ENCODE measurements around the gene ADGRG2.
A peak's percentile ranks its signal among the peaks of the same experiment; 100 is the strongest.

ADGRG2 gene

GRCh38 chrX:18964026-18964425, 158.2 kb downstream of the ADGRG2 start:
- no peak overlapping the region for H4K91ac ChIP-seq (ENCODE audit: low read length)
- H3K9me3 ChIP-seq (ENCODE audit: control insufficient read depth, low read length): no peaks in the 10 kb centered on the region
- no peak for DNase-seq
- no peak overlapping the region for H4K8ac ChIP-seq (ENCODE audit: low read length)
- H3K4me3 ChIP-seq (ENCODE audit: insufficient read depth in 1 of 2, low read depth in 1 of 2, low read length in 2 of 2): no peak overlapping the region
- H2BK120ac ChIP-seq (ENCODE audit: low read depth, low read length): no peak overlapping the region
- no peak overlapping the region for H2AFZ ChIP-seq (ENCODE audit: low read depth, low read length)
- peaks cover 0 to 9% of the 10 kb centered on the region in 2 experiments for H3K27me3 ChIP-seq (ENCODE audit: control insufficient read depth in 1 of 2, insufficient read depth in 1 of 2, low read length in 2 of 2)
- H3K18ac ChIP-seq (ENCODE audit: low read depth in 1 of 2, low read length in 2 of 2): no peak overlapping the region
- no peak overlapping the region for H2BK12ac ChIP-seq (ENCODE audit: low read length in 2 of 2)
- H3K14ac ChIP-seq (ENCODE audit: low read length in 2 of 2): no peak overlapping the region
- H3K4ac ChIP-seq (ENCODE audit: low read depth in 1 of 2, low read length in 2 of 2): no peak overlapping the region
- peak overlapping the region; percentile 52 for H2BK15ac ChIP-seq (ENCODE audit: low read depth, poor library complexity, severe bottlenecking)
- H3K4me1 ChIP-seq (ENCODE audit: control insufficient read depth, insufficient read depth, low read depth, low read length): no peaks in the 10 kb centered on the region
- no peak overlapping the region for H3K23ac ChIP-seq (ENCODE audit: low read length in 2 of 2)
- no peak overlapping the region for H3K27ac ChIP-seq (ENCODE audit: low read length, poor library complexity, severe bottlenecking)
- H2BK5ac ChIP-seq (ENCODE audit: low read depth, low read length, poor library complexity, severe bottlenecking): no peak overlapping the region
- no peak overlapping the region for H3K4me2 ChIP-seq (ENCODE audit: low read length, poor library complexity, severe bottlenecking)
- 64% methylated on average over 3 of the region's 4 CpGs for WGBS
- no peaks in the 10 kb centered on the region for H3K36me3 ChIP-seq (ENCODE audit: control insufficient read depth in 1 of 2, insufficient read depth in 2 of 2, low read depth in 1 of 2, low read length in 2 of 2)
- H3K9ac ChIP-seq (ENCODE audit: low read length): no peak overlapping the region
- no peak overlapping the region for H2AK5ac ChIP-seq (ENCODE audit: low read length, severe bottlenecking)
- H3K79me1 ChIP-seq (replicated peaks; ENCODE audit: low read length, poor library complexity, severe bottlenecking): peaks cover 7% of the 10 kb centered on the region

GRCh38 chrX:18962329-18962728, 159.9 kb downstream of the ADGRG2 start:
- H3K79me1 ChIP-seq (replicated peaks; ENCODE audit: low read length, poor library complexity, severe bottlenecking): peaks cover 7% of the 10 kb centered on the region
- H3K14ac ChIP-seq (ENCODE audit: low read length in 2 of 2): no peak overlapping the region
- peaks cover 0 to 9% of the 10 kb centered on the region in 2 experiments for H3K27me3 ChIP-seq (ENCODE audit: control insufficient read depth in 1 of 2, insufficient read depth in 1 of 2, low read length in 2 of 2)
- H3K23ac ChIP-seq (ENCODE audit: low read length in 2 of 2): no peak overlapping the region
- H2BK15ac ChIP-seq (ENCODE audit: low read depth, poor library complexity, severe bottlenecking): no peak overlapping the region
- no peak overlapping the region for H2BK5ac ChIP-seq (ENCODE audit: low read depth, low read length, poor library complexity, severe bottlenecking)
- no peak overlapping the region for H3K4ac ChIP-seq (ENCODE audit: low read depth in 1 of 2, low read length in 2 of 2)
- H4K91ac ChIP-seq (ENCODE audit: low read length): no peak overlapping the region
- no peak overlapping the region for H3K9ac ChIP-seq (ENCODE audit: low read length)
- H4K8ac ChIP-seq (ENCODE audit: low read length): no peak overlapping the region
- H3K36me3 ChIP-seq (ENCODE audit: control insufficient read depth in 1 of 2, insufficient read depth in 2 of 2, low read depth in 1 of 2, low read length in 2 of 2): no peaks in the 10 kb centered on the region
- H3K27ac ChIP-seq (ENCODE audit: low read length, poor library complexity, severe bottlenecking): no peak overlapping the region
- H3K4me2 ChIP-seq (ENCODE audit: low read length, poor library complexity, severe bottlenecking): no peak overlapping the region
- peak overlapping the region in 1 of 2 experiments; percentile 18 for H2BK12ac ChIP-seq (ENCODE audit: low read length in 2 of 2)
- H3K4me1 ChIP-seq (ENCODE audit: control insufficient read depth, insufficient read depth, low read depth, low read length): no peaks in the 10 kb centered on the region
- no peaks in the 10 kb centered on the region for H3K9me3 ChIP-seq (ENCODE audit: control insufficient read depth, low read length)
- DNase-seq: no peak
- no peak overlapping the region for H2AFZ ChIP-seq (ENCODE audit: low read depth, low read length)
- H2BK120ac ChIP-seq (ENCODE audit: low read depth, low read length): no peak overlapping the region
- H2AK5ac ChIP-seq (ENCODE audit: low read length, severe bottlenecking): no peak overlapping the region
- H3K18ac ChIP-seq (ENCODE audit: low read depth in 1 of 2, low read length in 2 of 2): no peak overlapping the region
- H3K4me3 ChIP-seq (ENCODE audit: insufficient read depth in 1 of 2, low read depth in 1 of 2, low read length in 2 of 2): no peak overlapping the region

DNA sequence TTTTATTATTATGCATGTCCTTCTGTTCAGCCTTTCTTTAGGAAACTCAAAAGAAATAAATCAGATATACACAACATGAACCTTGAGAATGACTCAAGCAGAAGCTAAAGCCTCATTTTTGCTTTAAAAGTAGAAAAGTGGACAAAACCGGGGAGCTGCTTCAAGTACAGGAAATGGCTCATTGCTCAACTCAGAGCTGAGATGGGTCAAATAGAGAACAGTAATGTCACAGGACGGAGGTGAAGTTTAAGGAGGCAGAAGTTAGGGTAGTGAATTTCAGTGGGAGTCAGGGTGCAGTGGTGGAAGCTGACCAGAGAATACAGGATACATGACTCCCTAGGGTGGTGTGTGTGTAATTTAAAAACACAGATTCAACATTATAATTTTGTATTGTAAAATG, 160.6 kb downstream of the ADGRG2 start:
- no peak overlapping the region for H3K14ac ChIP-seq (ENCODE audit: low read length in 2 of 2)
- no peak overlapping the region for H4K8ac ChIP-seq (ENCODE audit: low read length)
- no peak overlapping the region for H3K4me2 ChIP-seq (ENCODE audit: low read length, poor library complexity, severe bottlenecking)
- peak; percentile 52 for DNase-seq
- H3K18ac ChIP-seq (ENCODE audit: low read depth in 1 of 2, low read length in 2 of 2): no peak overlapping the region
- no peak overlapping the region for H3K23ac ChIP-seq (ENCODE audit: low read length in 2 of 2)
- WGBS: 0% methylated on average over 2 of the region's 2 CpGs
- no peak overlapping the region for H3K9ac ChIP-seq (ENCODE audit: low read length)
- H2AFZ ChIP-seq (ENCODE audit: low read depth, low read length): no peak overlapping the region
- H2BK12ac ChIP-seq (ENCODE audit: low read length in 2 of 2): no peak overlapping the region
- H2AK5ac ChIP-seq (ENCODE audit: low read length, severe bottlenecking): no peak overlapping the region
- no peaks in the 10 kb centered on the region for H3K9me3 ChIP-seq (ENCODE audit: control insufficient read depth, low read length)
- no peak overlapping the region for H2BK120ac ChIP-seq (ENCODE audit: low read depth, low read length)
- H4K91ac ChIP-seq (ENCODE audit: low read length): no peak overlapping the region
- H3K27me3 ChIP-seq (ENCODE audit: control insufficient read depth in 1 of 2, insufficient read depth in 1 of 2, low read length in 2 of 2): peaks cover 0 to 9% of the 10 kb centered on the region in 2 experiments
- no peak overlapping the region for H2BK15ac ChIP-seq (ENCODE audit: low read depth, poor library complexity, severe bottlenecking)
- H3K27ac ChIP-seq (ENCODE audit: low read length, poor library complexity, severe bottlenecking): no peak overlapping the region
- no peak overlapping the region for H3K4me3 ChIP-seq (ENCODE audit: insufficient read depth in 1 of 2, low read depth in 1 of 2, low read length in 2 of 2)
- H3K79me1 ChIP-seq (replicated peaks; ENCODE audit: low read length, poor library complexity, severe bottlenecking): peaks cover 6% of the 10 kb centered on the region
- H3K4ac ChIP-seq (ENCODE audit: low read depth in 1 of 2, low read length in 2 of 2): no peak overlapping the region
- H3K36me3 ChIP-seq (ENCODE audit: control insufficient read depth in 1 of 2, insufficient read depth in 2 of 2, low read depth in 1 of 2, low read length in 2 of 2): no peaks in the 10 kb centered on the region
- no peak overlapping the region for H2BK5ac ChIP-seq (ENCODE audit: low read depth, low read length, poor library complexity, severe bottlenecking)
- H3K4me1 ChIP-seq (ENCODE audit: control insufficient read depth, insufficient read depth, low read depth, low read length): no peaks in the 10 kb centered on the region

DNA sequence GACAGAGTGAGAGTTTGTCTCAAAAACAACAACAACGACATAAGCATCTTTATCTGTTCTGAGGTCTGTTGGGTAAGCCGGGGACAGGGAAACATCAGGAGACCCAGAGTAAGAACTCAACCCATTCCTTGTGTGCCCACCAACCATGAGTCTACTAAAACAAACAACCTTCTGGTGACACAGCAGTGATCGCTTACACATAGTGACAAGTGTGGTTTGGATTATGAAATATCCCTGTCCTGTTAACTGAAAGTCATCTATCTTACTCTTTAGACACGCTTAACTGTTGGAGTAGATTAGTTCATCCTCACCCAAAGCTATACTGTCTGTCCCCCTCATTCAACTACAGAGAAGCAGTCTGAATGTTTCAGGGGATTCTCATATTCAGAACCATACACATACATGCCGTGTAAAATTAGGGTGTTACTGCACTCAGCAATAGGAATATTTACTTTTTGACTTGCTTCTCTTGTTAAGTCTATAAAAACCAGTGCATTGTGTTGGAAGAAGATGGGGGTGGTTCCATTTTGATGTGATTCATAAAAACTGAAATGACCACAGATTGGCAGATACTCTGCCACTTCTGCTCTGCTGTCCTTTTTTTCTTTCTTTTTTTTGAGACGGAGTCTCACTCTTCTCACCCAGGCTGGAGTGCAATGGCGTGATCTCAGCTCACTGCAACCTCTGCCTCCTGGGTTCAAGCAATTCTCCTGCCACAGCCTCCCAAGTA, 165.8 kb downstream of the ADGRG2 start:
- Histone ChIP-seq H3K9ac (ENCODE audit: low read length) (no peak overlapping the region), H2AK5ac (ENCODE audit: low read length, severe bottlenecking) (no peak overlapping the region), H3K27ac (ENCODE audit: low read length, poor library complexity, severe bottlenecking) (no peak overlapping the region), H3K4me2 (ENCODE audit: low read length, poor library complexity, severe bottlenecking) (no peak overlapping the region), H3K18ac (ENCODE audit: low read depth in 1 of 2, low read length in 2 of 2) (no peak overlapping the region), H4K91ac (ENCODE audit: low read length) (no peak overlapping the region), H2BK15ac (ENCODE audit: low read depth, poor library complexity, severe bottlenecking) (no peak overlapping the region), H3K14ac (ENCODE audit: low read length in 2 of 2) (no peak overlapping the region), H3K4me1 (ENCODE audit: control insufficient read depth, insufficient read depth, low read depth, low read length) (no peaks in the 10 kb centered on the region), H3K23ac (ENCODE audit: low read length in 2 of 2) (no peak overlapping the region), H4K8ac (ENCODE audit: low read length) (no peak overlapping the region), H3K79me1 (replicated peaks; ENCODE audit: low read length, poor library complexity, severe bottlenecking) (peaks cover 5% of the 10 kb centered on the region), H3K36me3 (ENCODE audit: control insufficient read depth in 1 of 2, insufficient read depth in 2 of 2, low read depth in 1 of 2, low read length in 2 of 2) (no peaks in the 10 kb centered on the region), H2BK5ac (ENCODE audit: low read depth, low read length, poor library complexity, severe bottlenecking) (no peak overlapping the region), H3K9me3 (ENCODE audit: control insufficient read depth, low read length) (no peaks in the 10 kb centered on the region), H2BK120ac (ENCODE audit: low read depth, low read length) (no peak overlapping the region), H3K4me3 (ENCODE audit: insufficient read depth in 1 of 2, low read depth in 1 of 2, low read length in 2 of 2) (no peak overlapping the region), H3K27me3 (ENCODE audit: control insufficient read depth in 1 of 2, insufficient read depth in 1 of 2, low read length in 2 of 2) (peaks cover 0 to 3% of the 10 kb centered on the region in 2 experiments), H3K4ac (ENCODE audit: low read depth in 1 of 2, low read length in 2 of 2) (no peak overlapping the region), H2BK12ac (ENCODE audit: low read length in 2 of 2) (no peak overlapping the region), H2AFZ (ENCODE audit: low read depth, low read length) (no peak overlapping the region)
- 100% methylated on average over 3 of the region's 7 CpGs for WGBS
- no peak for DNase-seq

All from mesenchymal stem cell (in vitro differentiated cells and primary cell).